Activated T-cell treated with anti-CD3 and anti-CD28 coated beads, Interleukin-2, amount 50 U/mL, for 4 hours (primary cell): ENCODE results near the gene MYCT1. TPM values are rescaled to one million over a fixed set of nuclear protein-coding genes. Genes with fewer than 3 reads are reported as not detected.

Experiments used
- ATAC-seq, 2 donors: fragments of 200-7000 bp; cut with Tn5 transposase; one replicate each; pipeline ENCODE4 v1.10.0; 2021
- DNase-seq: peaks from one replicate; pipeline ENCODE4 v3.0.0-alpha.2; 2020
- H3K27me3 Mint-ChIP-seq: one replicate; pipeline ENCODE4 v1.8.0; 2021; ENCODE audit warnings: low read depth, mixed read lengths
- H3K36me3 Mint-ChIP-seq: one replicate; pipeline ENCODE4 v1.8.0; 2022; ENCODE audit warnings: mixed read lengths; ENCODE audit not compliant: insufficient read depth
- H3K4me1 Mint-ChIP-seq: one replicate; pipeline ENCODE4 v1.8.0; 2021; ENCODE audit warnings: low read depth, mixed read lengths
- H3K4me3 Mint-ChIP-seq: one replicate; pipeline ENCODE4 v1.8.0; 2021; ENCODE audit warnings: mild to moderate bottlenecking, moderate library complexity, mixed read lengths
- H3K9me3 Mint-ChIP-seq: one replicate; pipeline ENCODE4 v1.8.0; 2021; ENCODE audit warnings: mixed read lengths
- total RNA-seq, 3 donors: library from RNA; stranded (reverse); gene quantifications; one replicate each; pipeline ENCODE4 v1.2.1, GENCODE V29; 2021

MYCT1 gene
- total RNA-seq, 3 donors from 2014 or later, result not detected

GRCh38 chr6:152748843-152749242, 51.1 kb downstream of the MYCT1 start:
- Mint-ChIP-seq H3K27me3 (peaks cover 2% of the 10 kb centered on the region), H3K9me3 (no peaks in the 10 kb centered on the region), H3K36me3 (no peaks in the 10 kb centered on the region), H3K4me1 (no peaks in the 10 kb centered on the region), H3K4me3 (no peak overlapping the region)
- ATAC-seq (no peak), DNase-seq (no peak)

DNA sequence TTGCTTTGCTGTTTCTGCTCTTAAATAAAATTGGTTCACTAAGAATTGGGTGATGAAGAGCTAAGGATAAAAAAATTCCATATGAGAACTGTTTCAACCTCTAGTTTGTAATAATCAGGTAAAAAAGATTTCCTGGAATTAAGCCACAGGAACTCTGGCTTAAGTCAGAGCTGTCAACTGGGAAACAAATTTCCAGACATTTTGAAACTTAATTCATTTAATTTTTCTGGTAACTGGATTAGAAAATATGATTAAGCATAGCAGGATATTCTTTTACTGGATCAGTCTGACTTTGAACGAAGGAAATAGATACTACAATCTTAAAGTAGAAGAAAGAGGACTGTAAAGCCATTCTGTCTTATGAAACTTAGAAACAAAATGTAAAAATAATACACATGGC, 51.6 kb downstream of the MYCT1 start:
- no peaks in the 10 kb centered on the region for H3K36me3 Mint-ChIP-seq

GRCh38 chr6:152750694-152751093, 53.0 kb downstream of the MYCT1 start, which contains the start of gene VIP:
TSS of gene VIP (plus strand) at chr6:152750797. CDS start at chr6:152752178, 1,381 bp downstream.
- Mint-ChIP-seq H3K36me3 (no peaks in the 10 kb centered on the region), H3K9me3 (no peaks in the 10 kb centered on the region), H3K27me3 (no peaks in the 10 kb centered on the region), H3K4me3 (no peak within 1 kb of the TSS), H3K4me1 (no peaks in the 10 kb centered on the region)
- no peak for DNase-seq
- ATAC-seq, result no peak

More for the DNA sequence above, 51.6 kb downstream of the MYCT1 start:
- Mint-ChIP-seq H3K4me1 (no peaks in the 10 kb centered on the region), H3K27me3 (peaks cover 2% of the 10 kb centered on the region), H3K9me3 (no peaks in the 10 kb centered on the region), H3K4me3 (no peak overlapping the region)
- ATAC-seq (no peak), DNase-seq (no peak)

DNA sequence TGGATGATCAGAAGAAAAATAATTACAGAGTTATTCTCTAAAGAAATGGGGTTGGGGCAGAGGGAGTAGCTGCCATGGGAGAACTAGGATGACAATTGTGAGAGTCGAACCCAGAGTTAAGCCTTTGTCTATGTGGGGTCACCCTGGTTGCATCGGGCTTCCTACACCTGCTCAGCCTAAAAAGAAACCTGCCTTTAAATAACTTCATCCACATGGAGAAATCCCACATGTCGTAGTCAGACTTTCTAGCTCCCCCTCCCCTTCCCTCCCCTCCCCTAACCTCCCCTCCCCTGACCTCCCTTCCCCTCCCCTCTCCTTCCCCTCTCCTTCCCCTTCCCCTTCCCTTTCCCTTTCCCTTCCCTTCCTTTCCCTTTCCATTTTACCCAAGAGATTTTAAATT, 67.6 kb downstream of the MYCT1 start:
- DNase-seq (no peak), ATAC-seq (no peak)
- Mint-ChIP-seq H3K9me3 (peaks cover 2% of the 10 kb centered on the region), H3K36me3 (no peaks in the 10 kb centered on the region), H3K4me1 (no peaks in the 10 kb centered on the region), H3K27me3 (no peaks in the 10 kb centered on the region), H3K4me3 (no peak overlapping the region)

GRCh38 chr6:152769159-152769558, 71.5 kb downstream of the MYCT1 start:
- no peak for DNase-seq
- no peaks in the 10 kb centered on the region for H3K4me1 Mint-ChIP-seq
- no peaks in the 10 kb centered on the region for H3K9me3 Mint-ChIP-seq
- no peak for ATAC-seq
- H3K4me3 Mint-ChIP-seq, result no peak overlapping the region
- no peaks in the 10 kb centered on the region for H3K27me3 Mint-ChIP-seq
- no peaks in the 10 kb centered on the region for H3K36me3 Mint-ChIP-seq

DNA sequence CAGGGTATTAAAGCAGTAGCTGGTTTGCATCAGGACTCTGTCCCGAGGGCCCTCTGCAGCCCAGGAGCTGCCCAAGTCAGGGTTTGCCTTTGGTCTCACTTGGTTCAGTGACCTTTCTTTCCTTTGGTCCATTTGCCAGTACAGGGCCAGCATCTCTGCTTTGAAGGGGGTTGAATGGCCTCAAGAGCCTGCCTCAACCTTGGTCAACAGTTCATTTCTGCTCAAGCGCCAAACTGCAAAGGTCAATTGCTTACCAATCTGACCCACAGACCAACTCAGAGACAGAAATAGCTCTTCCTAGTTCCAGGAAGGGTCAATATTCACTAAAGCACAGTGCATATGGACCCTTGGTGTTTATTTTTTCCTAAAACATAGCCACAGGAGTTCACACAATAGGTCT, 72.3 kb downstream of the MYCT1 start:
- Mint-ChIP-seq H3K9me3 (no peaks in the 10 kb centered on the region), H3K36me3 (no peaks in the 10 kb centered on the region), H3K27me3 (no peaks in the 10 kb centered on the region), H3K4me1 (no peaks in the 10 kb centered on the region), H3K4me3 (no peak overlapping the region)
- no peak for ATAC-seq
- DNase-seq, result no peak

DNA sequence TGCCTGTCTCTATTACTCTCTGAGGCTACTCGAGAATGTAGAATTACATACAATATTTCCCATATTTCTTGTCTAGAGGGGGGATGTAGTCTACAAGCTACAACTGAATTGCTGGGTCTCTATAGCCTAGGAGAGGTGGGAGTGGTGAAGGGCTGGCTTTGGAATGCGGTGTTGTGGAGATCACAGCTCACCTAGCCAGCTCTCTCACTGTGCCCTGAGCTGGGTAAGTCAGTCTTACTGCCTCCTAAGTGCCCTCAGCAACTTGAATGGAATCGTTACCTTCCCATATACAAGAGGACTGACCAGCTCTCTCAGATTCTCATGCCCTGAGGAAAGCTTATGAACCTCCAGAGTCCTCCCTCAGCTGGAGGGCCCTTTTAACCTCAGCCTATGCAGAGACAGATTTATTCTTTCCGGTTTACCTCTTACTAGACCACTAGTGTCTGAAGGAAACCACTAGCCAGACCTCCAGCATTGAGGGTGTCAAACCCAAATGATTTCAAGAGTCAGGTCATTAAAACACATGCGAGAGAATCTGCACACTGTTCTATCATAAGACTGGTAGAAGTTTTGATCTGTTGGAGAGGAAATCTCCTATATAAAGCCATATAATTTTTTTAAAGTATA, 73.5 kb downstream of the MYCT1 start:
- DNase-seq, result no peak
- Mint-ChIP-seq H3K36me3 (no peaks in the 10 kb centered on the region), H3K27me3 (no peaks in the 10 kb centered on the region), H3K4me1 (no peaks in the 10 kb centered on the region), H3K9me3 (no peaks in the 10 kb centered on the region), H3K4me3 (no peak overlapping the region)
- ATAC-seq, result no peak

Other genes starting within 250 kb of the MYCT1 start
- 10 to 100 TPM; 11.0 to 16.1 (median 11.1) TPM for gene SYNE1, start 60.5 kb upstream of the MYCT1 start, total RNA-seq
- gene VIP, start 52.9 kb downstream of the MYCT1 start, total RNA-seq, result not detected